Right atrium auricular region (tissue), 2 donors: ENCODE results near the gene PTH1R. TPM values are rescaled to one million over a fixed set of nuclear protein-coding genes. Genes with fewer than 3 reads are reported as not detected.

Experiments used
- DNase-seq: peaks from one replicate; pipeline ENCODE4 v3.0.0-alpha.2; 2019; ENCODE audit warnings: low spot score
- H3K27ac ChIP-seq, 2 donors: fragments of 200-600 bp; sonication (generic); 1 replicate in 1 of 2; 2 replicates in 1 of 2; pipeline ENCODE4 v1.5.1; 2016 to 2019
- H3K27me3 ChIP-seq, 2 donors: fragments of 200-600 bp; sonication (generic); one replicate each; pipeline versions ENCODE4 v1.5.1 to v1.6.0; 2017 to 2019
- H3K36me3 ChIP-seq: fragments of 200-600 bp; sonication (generic); one replicate; pipeline ENCODE4 v1.5.1; 2016
- H3K4me1 ChIP-seq, 2 donors: fragments of 200-600 bp; sonication (generic); one replicate each; pipeline versions ENCODE4 v1.5.1 to v1.6.0; 2017 to 2019
- H3K4me3 ChIP-seq, 2 donors: fragments of 200-600 bp; sonication (generic); 1 replicate in 1 of 2; 2 replicates in 1 of 2; pipeline ENCODE4 v1.5.1; 2017 to 2019; ENCODE audit warnings: mild to moderate bottlenecking in 1 of 2, moderate library complexity in 1 of 2
- H3K9me3 ChIP-seq, 2 donors: fragments of 200-600 bp; sonication (generic); one replicate each; pipeline ENCODE4 v1.5.1; 2019
- total RNA-seq, 2 donors: library from RNA; depleted of rRNA; stranded (reverse); fragments of >200 nt; gene quantifications; one replicate each; pipeline ENCODE4 v1.1.0, GENCODE V29; 2016
- TF ChIP-seq, protein P1 (sequence below), 2 donors: fragments of 200-600 bp; sonication (generic); IDR thresholded peaks; one replicate each; pipeline ENCODE4 v1.5.1; 2019; ENCODE audit warnings: antibody characterized with exemption in 2 of 2

The PTH1R gene
- total RNA-seq, 2 donors from 2014 or later, result 7.2 to 10.1 TPM

DNA sequence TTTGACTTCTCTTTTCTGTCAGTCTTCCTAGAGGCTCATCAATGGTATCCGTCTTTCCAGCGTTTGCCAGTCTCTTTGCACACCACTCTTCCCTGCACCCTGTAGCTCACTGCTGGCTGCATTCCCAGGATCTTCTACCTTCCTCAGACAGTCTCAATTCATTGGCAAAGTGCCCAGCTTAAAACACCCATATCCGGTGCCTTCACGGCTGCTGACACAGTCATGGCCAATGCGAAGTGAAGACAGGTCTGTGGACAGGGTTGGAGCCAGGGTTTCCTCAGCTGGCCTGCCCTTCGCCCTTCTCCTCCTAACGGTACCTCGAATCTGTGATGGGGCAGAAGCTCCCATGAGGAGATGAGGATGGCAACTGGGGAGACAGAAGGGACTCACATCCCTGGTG, 36.1 kb downstream of the PTH1R start:
- DNase-seq, result no peak
- Histone ChIP-seq H3K4me1 (peaks cover 0 to 12% of the 10 kb centered on the region in 2 donors), H3K4me3 (no peak overlapping the region), H3K27me3 (no peaks in the 10 kb centered on the region), H3K36me3 (peaks cover 20% of the 10 kb centered on the region), H3K9me3 (peaks cover 0 to 9% of the 10 kb centered on the region in 2 donors), H3K27ac (no peak overlapping the region)
- TF ChIP-seq, protein P1, sequence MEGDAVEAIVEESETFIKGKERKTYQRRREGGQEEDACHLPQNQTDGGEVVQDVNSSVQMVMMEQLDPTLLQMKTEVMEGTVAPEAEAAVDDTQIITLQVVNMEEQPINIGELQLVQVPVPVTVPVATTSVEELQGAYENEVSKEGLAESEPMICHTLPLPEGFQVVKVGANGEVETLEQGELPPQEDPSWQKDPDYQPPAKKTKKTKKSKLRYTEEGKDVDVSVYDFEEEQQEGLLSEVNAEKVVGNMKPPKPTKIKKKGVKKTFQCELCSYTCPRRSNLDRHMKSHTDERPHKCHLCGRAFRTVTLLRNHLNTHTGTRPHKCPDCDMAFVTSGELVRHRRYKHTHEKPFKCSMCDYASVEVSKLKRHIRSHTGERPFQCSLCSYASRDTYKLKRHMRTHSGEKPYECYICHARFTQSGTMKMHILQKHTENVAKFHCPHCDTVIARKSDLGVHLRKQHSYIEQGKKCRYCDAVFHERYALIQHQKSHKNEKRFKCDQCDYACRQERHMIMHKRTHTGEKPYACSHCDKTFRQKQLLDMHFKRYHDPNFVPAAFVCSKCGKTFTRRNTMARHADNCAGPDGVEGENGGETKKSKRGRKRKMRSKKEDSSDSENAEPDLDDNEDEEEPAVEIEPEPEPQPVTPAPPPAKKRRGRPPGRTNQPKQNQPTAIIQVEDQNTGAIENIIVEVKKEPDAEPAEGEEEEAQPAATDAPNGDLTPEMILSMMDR (IDR thresholded peaks at IDR 0.05), result no peak

DNA sequence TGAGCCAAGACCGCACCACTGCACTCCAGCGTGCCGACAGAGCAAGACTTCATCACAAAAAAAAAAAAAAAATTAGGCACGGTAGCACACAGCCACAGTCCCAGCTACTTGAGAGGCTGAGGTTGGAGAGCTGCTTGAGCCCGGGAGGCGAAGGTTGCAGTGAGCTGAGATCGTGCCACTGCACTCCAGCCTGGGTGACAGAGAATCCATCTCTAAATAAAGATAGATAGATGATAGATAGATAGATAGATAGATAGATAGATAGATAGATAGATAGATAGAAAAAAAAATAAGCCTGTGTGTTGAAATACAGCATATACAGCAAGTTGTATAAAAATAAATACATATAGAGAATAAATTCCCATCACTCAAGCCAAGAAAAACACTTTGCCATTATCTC, 37.3 kb downstream of the PTH1R start:
- H3K27me3 ChIP-seq, result no peaks in the 10 kb centered on the region
- H3K4me3 ChIP-seq, result no peak overlapping the region
- peaks cover 32% of the 10 kb centered on the region for H3K36me3 ChIP-seq
- TF ChIP-seq, protein P1 (IDR thresholded peaks at IDR 0.05), result no peak
- peaks cover 0 to under 1% of the 10 kb centered on the region in 2 donors for H3K4me1 ChIP-seq
- H3K9me3 ChIP-seq, result peaks cover 0 to 9% of the 10 kb centered on the region in 2 donors
- no peak overlapping the region for H3K27ac ChIP-seq
- DNase-seq, result no peak

DNA sequence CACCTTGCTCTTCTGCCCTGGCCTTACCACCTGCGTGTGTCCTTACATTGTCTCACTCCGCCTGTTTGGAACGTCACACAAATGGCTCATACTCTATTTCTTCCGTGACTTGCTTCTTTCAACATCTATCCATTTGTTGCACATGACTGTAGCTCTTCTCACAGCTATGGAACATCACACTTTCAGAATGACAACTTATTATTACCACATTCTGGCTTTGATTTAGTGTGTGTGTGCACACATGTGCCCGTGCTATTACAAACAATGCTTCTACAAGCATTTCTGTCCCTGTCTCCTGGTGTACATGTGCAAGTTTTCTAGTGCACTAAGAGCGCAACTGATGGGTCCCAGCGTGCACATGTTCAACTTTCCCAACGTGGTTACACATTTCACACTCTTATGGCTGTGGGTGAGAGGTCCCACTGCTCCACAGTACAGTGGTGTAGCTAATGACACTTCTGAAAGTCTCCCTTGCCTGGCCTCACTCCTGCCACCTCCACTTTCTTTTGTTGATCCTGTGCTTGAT, 37.8 kb downstream of the PTH1R start:
- Histone ChIP-seq H3K9me3 (peaks cover 0 to 9% of the 10 kb centered on the region in 2 donors), H3K27me3 (no peaks in the 10 kb centered on the region), H3K4me1 (no peaks in the 10 kb centered on the region), H3K36me3 (peaks cover 37% of the 10 kb centered on the region), H3K27ac (no peak overlapping the region), H3K4me3 (no peak overlapping the region)
- TF ChIP-seq, protein P1 (IDR thresholded peaks at IDR 0.05), result no peak
- no peak for DNase-seq

DNA sequence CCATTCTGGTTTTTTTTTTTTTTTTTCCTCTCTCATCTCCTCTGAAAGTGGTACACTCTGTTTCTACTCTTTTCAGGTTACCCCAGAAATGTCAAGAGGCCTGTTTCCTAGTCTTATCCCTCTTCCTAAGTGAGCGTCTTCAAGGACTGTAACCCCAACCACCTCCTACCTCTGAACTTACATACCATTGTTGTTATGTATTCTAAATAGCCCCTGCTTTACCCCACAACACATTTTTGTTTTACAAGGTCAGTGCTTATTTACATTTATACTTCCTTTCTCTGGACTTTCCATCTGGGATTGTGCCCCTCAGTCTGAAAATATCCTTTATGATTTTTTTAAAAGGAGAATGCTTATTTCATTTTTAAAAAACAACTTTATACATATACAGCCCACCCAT, 38.8 kb downstream of the PTH1R start:
- TF ChIP-seq, protein P1 (IDR thresholded peaks at IDR 0.05), result no peak
- peaks cover 46% of the 10 kb centered on the region for H3K36me3 ChIP-seq

DNA sequence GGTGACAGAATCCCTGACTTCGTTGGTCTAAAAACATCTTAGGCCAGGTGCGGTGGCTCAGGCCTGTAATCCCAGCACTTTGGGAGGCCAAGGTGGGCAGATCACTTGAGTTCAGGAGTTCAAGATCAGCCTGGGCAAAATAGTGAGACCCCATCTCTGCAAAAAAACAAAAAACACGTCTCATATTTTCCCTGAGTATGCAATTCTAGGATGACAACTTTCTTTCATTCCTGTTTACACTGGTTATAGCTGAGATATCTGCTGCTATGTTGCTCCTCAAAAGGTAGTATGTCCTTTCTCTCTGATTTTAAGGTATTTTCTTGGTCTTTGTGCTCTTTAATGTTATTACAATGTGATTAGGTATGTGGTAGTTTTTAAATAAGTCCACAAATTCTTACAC, 39.3 kb downstream of the PTH1R start:
- no peak overlapping the region for H3K27ac ChIP-seq
- TF ChIP-seq, protein P1 (IDR thresholded peaks at IDR 0.05), result no peak
- peaks cover 51% of the 10 kb centered on the region for H3K36me3 ChIP-seq
- H3K27me3 ChIP-seq, result no peaks in the 10 kb centered on the region
- H3K4me1 ChIP-seq, result no peaks in the 10 kb centered on the region
- no peak for DNase-seq
- no peak overlapping the region for H3K4me3 ChIP-seq
- H3K9me3 ChIP-seq, result peaks cover 0 to 9% of the 10 kb centered on the region in 2 donors

More for the DNA sequence above, 38.8 kb downstream of the PTH1R start:
- Histone ChIP-seq H3K27me3 (no peaks in the 10 kb centered on the region), H3K9me3 (peaks cover 0 to 9% of the 10 kb centered on the region in 2 donors), H3K4me3 (no peak overlapping the region), H3K4me1 (no peaks in the 10 kb centered on the region), H3K27ac (no peak overlapping the region)
- no peak for DNase-seq

DNA sequence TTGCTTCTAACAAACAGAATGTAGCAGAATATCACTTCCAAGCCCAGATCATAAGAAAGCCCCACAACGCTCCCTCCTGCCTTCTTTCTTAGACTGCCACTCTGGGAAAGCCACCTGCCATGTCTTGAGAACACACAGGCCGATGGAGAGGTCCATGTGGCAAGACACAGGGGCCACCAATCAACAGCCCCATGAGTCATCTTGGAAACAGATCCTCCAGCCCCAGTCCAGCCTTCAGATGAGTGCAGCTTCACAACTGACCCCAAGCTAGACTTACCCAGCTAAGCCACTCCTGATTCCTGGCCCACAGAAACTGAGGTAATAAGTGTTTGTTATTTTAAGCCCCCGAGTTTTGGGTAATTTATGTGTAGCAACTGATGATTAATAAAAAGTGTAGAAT, 39.7 kb downstream of the PTH1R start:
- DNase-seq, result no peak
- Histone ChIP-seq H3K4me1 (no peaks in the 10 kb centered on the region), H3K27me3 (no peaks in the 10 kb centered on the region), H3K9me3 (peaks cover 0 to 9% of the 10 kb centered on the region in 2 donors), H3K4me3 (no peak overlapping the region), H3K27ac (no peak overlapping the region), H3K36me3 (peaks cover 56% of the 10 kb centered on the region)
- TF ChIP-seq, protein P1 (IDR thresholded peaks at IDR 0.05), result no peak
